K562 treated with DMSO at 1 percent for 48 hours (cell line): ENCODE data around the gene PKN2. TPM values are rescaled to one million over a fixed set of nuclear protein-coding genes. Genes with fewer than 3 reads are reported as not detected.

ENCODE experiments used
- total RNA-seq: library from RNA; unstranded; fragments of 300-600 nt; gene quantifications from 2 replicates; pipeline ENCODE4 v1.2.3, GENCODE V29; 2022; ENCODE audit warnings: low replicate concordance; ENCODE audit errors: extremely low read depth

The PKN2 gene
- total RNA-seq: not detected in 2 replicates

DNA sequence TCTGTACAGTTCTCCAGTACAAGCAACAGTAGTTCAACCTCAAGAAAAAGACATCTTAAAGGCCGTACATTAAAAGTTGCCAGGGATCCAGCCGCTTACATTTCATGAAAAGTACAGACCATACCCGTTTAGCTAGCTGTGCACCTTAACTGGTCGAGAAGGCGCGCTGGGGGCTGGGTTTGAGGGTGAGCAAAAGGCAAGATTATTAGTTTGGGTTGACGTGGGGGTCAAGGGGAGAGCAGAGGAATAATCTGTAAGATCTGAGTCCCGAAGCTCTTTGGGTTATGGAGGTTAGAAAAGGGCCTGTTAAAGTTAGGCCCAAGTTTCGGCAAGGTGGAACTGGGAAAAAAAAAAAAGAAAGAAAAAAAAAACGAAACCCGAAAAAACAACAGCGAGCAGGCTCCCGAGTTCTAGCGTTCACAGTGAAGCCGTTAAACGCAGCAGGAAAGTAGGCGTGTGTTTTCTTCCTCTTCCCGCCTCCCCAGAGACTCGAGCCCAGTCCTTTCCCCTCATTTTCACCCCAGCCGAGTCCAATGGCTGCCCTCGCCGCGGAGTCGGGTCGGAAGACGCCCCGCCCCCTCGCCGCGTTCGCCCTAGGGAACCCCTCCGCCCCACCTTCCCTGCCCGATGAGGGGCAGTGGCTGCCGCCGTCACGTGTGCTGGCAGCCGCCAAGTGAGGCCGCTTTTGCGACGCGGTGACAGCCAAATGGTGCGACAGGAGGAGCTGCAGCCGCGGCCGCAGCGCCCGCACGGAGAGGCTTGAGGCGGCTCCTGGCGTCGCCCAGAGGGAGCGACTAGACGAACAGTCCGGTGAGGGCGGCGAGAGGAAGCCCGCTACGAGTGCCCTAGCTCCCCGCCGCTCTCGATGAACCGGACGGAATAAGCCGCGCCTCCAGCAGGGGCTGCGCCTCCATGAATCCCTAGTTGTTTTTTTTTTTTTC is at the start of gene PKN2:
Gene PKN2 (plus strand): TSS at position 733 of the 941 bp plus-strand sequence. CDS start 308 bp downstream, outside the sequence.

Other genes with a start within 250 kb of the PKN2 start
- gene GTF2B, start 207.3 kb downstream of the PKN2 start, total RNA-seq: not detected in 2 replicates